CD4-positive, alpha-beta T cell treated with Interleukin-15 for 1 hour (primary cell): ENCODE data around the gene HMOX1.
"Not testable (repeated sequence)": the region's sequence is repeated elsewhere in the genome, so short reads cannot be mapped to it uniquely, and the experiment has no call there.

ENCODE experiments used
- DNase-seq: peaks from one replicate; pipeline ENCODE4 v3.0.0-alpha.2; 2020

HMOX1 gene

GRCh38 chr22:35350539-35351503 is 30.1 kb upstream of the HMOX1 start:
- peak; percentile 92 for DNase-seq

GRCh38 chr22:35352214-35353111 is 28.4 kb upstream of the HMOX1 start:
- DNase-seq, result peak; percentile 89

- no peak for DNase-seq
Measured at GRCh38 chr22:35353318-35353717, 27.6 kb upstream of the HMOX1 start.

GRCh38 chr22:35354068-35354467 is 26.8 kb upstream of the HMOX1 start:
- DNase-seq, result no peak

GRCh38 chr22:35357883-35358621 is 22.8 kb upstream of the HMOX1 start:
- no peak for DNase-seq

GRCh38 chr22:35359380-35360065 is 21.4 kb upstream of the HMOX1 start:
- DNase-seq, result no peak

- DNase-seq, result no peak
Measured at GRCh38 chr22:35361001-35361558, 19.8 kb upstream of the HMOX1 start.

- no peak for DNase-seq
Measured at GRCh38 chr22:35363566-35364086, 17.3 kb upstream of the HMOX1 start.

GRCh38 chr22:35364230-35364629 is 16.7 kb upstream of the HMOX1 start:
- not testable (repeated sequence) for DNase-seq

GRCh38 chr22:35367331-35367886 is 13.5 kb upstream of the HMOX1 start:
- DNase-seq, result peak; percentile 67

GRCh38 chr22:35368386-35368785 is 12.5 kb upstream of the HMOX1 start:
- no peak for DNase-seq

- DNase-seq, result no peak
Measured at GRCh38 chr22:35369996-35370395, 10.9 kb upstream of the HMOX1 start.

- no peak for DNase-seq
Measured at GRCh38 chr22:35373781-35374180, 7.1 kb upstream of the HMOX1 start.

- no peak for DNase-seq
Measured at GRCh38 chr22:35375031-35375430, 5.9 kb upstream of the HMOX1 start.

- DNase-seq, result no peak
Measured at GRCh38 chr22:35375526-35375925, 5.4 kb upstream of the HMOX1 start.

GRCh38 chr22:35376728-35377472 is 4.0 kb upstream of the HMOX1 start:
- DNase-seq, result peak; percentile 85

GRCh38 chr22:35377735-35378134 is 3.2 kb upstream of the HMOX1 start:
- DNase-seq, result no peak

GRCh38 chr22:35378621-35379020 is 2.3 kb upstream of the HMOX1 start:
- DNase-seq, result no peak

- no peak for DNase-seq
Measured at GRCh38 chr22:35379146-35379993, 1.5 kb upstream of the HMOX1 start.

GRCh38 chr22:35380013-35380412 is 883 bp upstream of the HMOX1 start:
- no peak for DNase-seq
